NCI-H2227 (cell line): ENCODE measurements around the gene ZNF37A.
"Not testable (repeated sequence)": the region's sequence is repeated elsewhere in the genome, so short reads cannot be mapped to it uniquely, and the experiment has no call there.

Source experiments
- DNase-seq: peaks from one replicate; lab custom pipeline; 2025; ENCODE audit not compliant: unreplicated experiment; lab: John Stamatoyannopoulos, UW

ZNF37A gene

DNA sequence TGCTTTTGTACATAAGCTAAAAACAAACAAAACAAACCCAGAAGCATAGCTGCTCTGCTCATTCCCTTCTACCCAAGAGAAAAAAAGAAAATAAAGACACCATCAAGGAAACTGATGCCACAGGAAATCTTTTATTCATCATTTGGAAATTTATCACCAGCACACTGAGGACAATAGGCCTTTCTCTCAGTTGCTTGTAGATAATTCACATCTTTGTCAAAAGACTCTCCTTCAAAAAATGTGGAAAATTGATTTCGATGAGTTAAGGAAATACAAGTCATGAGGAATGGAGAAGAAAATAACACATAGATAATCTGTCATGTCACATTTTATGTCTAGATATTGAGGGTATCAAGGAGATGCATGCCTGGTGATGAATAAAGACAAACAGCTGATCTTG is 53.5 kb downstream of the ZNF37A start:
- no peak for DNase-seq

- not testable (repeated sequence) for DNase-seq
These were observed 56.8 kb downstream of the ZNF37A start for GRCh38 chr10:38150891-38151463.

DNA sequence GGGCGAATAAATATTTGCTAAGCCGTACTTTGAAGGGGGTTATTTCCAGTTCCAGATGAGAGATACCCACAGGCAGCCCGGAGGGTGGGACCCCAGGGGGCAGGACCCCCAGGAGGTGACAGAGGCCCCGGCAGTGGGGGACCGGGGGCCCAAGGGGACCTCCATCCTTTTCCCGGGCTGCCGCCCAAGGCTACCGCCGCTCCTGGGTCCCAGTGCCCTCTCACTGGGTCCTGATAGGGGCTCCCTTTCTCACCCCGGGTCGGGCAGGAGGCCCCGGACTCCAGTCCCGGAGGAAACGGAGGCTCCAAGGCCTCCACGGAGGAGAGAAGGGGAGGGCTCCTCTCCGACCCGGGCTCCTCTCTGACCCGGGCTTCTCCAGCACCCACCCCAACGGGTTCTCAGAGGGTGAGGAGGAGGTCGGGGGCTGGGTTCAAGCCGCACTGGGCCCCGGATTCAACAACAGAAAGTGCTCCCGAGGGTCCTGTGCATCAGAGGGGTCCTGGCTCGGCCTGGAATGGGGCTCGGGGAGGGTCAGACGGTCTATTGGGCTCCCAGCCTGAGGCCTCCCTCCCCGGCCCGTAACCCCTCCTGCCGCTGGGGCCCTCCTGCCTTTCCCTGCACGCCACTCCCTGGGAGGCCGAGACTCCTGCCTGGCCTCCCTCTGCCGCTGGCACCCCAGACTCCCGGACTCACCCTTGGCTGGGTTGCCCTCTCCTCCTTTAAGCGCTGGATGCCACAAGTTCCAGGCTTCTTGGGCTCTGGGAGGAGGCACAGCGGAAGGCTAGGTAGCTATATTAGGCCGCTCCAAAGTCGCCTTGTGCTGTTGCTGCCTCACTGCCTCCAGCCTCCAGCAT is 62.5 kb downstream of the ZNF37A start:
- DNase-seq, result no peak

DNA sequence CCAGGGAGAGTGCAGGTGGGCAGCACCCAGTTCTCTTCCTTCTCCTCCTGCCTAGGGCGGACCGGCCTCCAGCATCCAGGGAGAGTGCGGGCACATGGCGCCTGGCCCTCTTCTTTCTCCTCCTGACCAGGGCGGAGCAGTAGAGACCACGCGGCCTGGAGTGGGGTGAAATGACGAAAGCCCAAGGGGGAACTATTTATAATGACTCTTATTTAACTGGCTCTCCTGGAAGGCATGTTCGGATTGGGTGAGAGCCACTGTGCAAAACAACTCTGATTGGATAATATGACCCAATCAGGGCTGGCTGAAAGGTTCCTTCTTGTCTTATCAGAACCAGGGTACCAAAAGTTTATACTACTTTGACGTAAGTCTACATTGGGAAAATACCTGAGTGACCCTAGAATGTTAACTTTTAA is 63.1 kb downstream of the ZNF37A start:
- no peak for DNase-seq

DNA sequence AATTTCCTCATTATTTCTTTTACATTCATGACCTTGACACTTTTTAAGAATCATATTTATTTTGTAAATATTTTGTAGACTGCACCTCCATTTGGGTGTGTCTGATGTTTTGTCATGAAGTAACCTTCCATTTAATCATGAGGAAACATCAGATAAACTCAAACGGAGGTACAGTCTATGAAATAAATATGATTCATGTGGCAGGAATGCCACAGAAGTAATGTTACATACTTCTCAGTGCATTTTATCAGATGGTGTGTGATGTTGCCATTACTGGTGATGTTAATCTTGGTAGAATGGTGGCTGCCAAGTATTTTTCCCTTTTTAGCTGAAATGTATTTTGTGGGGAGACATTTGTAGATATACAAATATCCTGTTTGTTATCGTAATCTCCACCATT is 64.9 kb downstream of the ZNF37A start:
- DNase-seq, result no peak

DNA sequence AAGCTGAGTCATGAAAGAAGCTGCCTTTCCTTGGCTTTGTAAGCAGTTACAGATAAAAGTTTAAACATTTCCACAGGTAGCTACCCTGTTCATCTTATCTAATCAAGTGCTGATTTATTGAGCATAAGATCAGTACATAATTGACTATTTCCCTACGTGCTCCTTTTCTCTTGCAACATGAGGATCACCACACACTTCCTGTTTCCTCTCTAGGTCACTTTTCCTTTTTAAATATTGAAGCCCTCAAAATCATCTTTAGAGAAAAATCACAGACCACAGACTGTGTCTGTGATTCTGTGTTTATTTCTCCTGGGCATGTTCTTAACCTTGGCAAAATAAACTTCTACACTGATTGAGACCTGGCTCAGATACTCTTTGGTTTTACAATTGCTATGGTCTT is 69.5 kb downstream of the ZNF37A start:
- no peak for DNase-seq

- DNase-seq, result no peak
These were observed 80.2 kb downstream of the ZNF37A start for GRCh38 chr10:38174336-38174735.

- DNase-seq, result no peak
These were observed 90.3 kb downstream of the ZNF37A start for GRCh38 chr10:38184477-38184876.
